Astrocyte (in vitro differentiated cells and primary cell): Measurements from ENCODE around the gene DHX29.

Source experiments
- CTCF ChIP-seq: IDR thresholded peaks from 2 replicates; pipeline ENCODE4 v1.5.1; 2011; ENCODE audit warnings: low read depth, mild to moderate bottlenecking, inconsistent platforms, low read length, moderate library complexity; ENCODE audit not compliant: insufficient read depth
- EZH2 ChIP-seq: IDR thresholded peaks from 2 replicates; pipeline ENCODE4 v1.6.1; 2012; ENCODE audit warnings: mild to moderate bottlenecking, low read length, inconsistent platforms; ENCODE audit not compliant: insufficient read depth

DNA sequence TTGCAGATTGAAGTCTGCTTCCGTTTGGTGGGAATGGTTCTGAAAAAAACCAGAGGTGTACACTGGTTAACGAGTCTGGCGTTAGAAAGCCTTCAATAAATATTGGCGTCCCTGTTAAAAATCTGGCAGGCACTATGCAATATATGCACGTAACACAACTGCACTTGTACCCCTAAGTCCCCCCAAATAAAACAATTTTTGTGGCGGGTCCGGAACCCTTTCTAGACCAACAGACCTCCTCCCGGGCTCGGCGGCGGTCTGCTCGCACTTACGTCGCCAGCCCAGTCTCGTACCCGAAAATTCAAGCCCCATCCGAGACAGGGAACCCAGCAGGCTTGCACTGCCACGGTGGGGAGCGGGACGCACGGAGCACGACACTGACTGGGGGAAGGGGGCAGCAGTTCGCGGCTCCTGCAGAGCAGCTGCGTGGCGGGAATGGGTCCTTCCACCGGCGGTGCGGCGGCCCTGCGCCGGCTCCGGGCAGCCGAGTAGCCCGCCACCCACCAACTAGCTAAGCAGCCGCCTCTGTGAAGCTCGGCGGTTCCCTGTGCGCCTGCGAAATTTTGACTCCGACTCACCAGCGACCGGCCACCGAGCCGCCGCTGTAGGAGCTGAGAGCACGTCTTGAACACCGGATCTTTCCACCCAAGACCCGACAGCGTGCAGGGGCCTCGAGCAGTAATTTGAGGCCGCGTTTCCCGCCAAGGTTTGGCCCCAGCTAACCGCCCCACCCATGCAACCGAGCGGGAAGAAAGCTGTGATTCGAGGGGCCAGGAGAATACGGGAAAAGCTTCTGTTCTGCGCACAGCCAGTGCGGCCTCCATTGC is 84.3 kb downstream of the DHX29 start:
- TF ChIP-seq CTCF (no peak), EZH2 (peak; percentile 99)
